RWPE1 (cell line): ENCODE data around the gene C2CD2.

Experiments
- CTCF ChIA-PET: fragments of 350-600 bp; sonication (Branson Sonifier 250); formaldehyde crosslinking; extraction: SDS; loops from one replicate; lab custom pipeline; 2021; lab: Yijun Ruan, JAX
- POLR2A ChIA-PET: fragments of 400-600 bp; formaldehyde crosslinking; extraction: SDS; loops from one replicate; lab custom pipeline; 2020; ENCODE audit warnings: antibody characterized with exemption; ENCODE audit not compliant: low non-redundant PET; lab: Yijun Ruan, JAX
- DNase-seq: peaks from one replicate; pipeline ENCODE4 v3.0.0; 2012; ENCODE audit warnings: low spot score
- H3K27ac ChIP-seq: fragments of 450-650 bp; 2 replicates; pipeline ENCODE4 v1.5.1; 2017
- CTCF ChIP-seq: fragments of 450-650 bp; conservative IDR thresholded peaks from 2 replicates; pipeline ENCODE4 v1.5.1; 2017; ENCODE audit warnings: low read depth, mild to moderate bottlenecking

The C2CD2 gene

GRCh38 chr21:41932576-41933312 lies 21.1 kb downstream of the C2CD2 start:
- peak overlapping the region; percentile 96 for H3K27ac ChIP-seq
- POLR2A ChIA-PET = interaction anchor here (0.6 kb wide), 1 partner anchor 70 kb away, joined by 3 read pairs; no protein-coding TSS in a partner anchor
- DNase-seq = no peak
- CTCF ChIA-PET = interaction anchor here (0.6 to 1.7 kb wide), 2 partner anchors 175 to 564 kb away, joined by 3 to 7 read pairs; no protein-coding TSS in a partner anchor
- no peak for TF ChIP-seq CTCF

- DNase-seq = peak; percentile 64
- ChIA-PET POLR2A (no interaction called here), CTCF (interaction anchor here (0.5 to 1.7 kb wide), 3 partner anchors 170 to 476 kb away, joined by 4 to 7 read pairs (median 4); no protein-coding TSS in a partner anchor)
- H3K27ac ChIP-seq = peak overlapping the region; percentile 96
- no peak for TF ChIP-seq CTCF
Measured at GRCh38 chr21:41932191-41932575, 21.6 kb downstream of the C2CD2 start.

GRCh38 chr21:41931041-41931451 lies 22.8 kb downstream of the C2CD2 start:
- CTCF ChIA-PET = no interaction called here
- DNase-seq = peak; percentile 42
- no peak for TF ChIP-seq CTCF
- POLR2A ChIA-PET = no interaction called here
- peak overlapping the region; percentile 96 for H3K27ac ChIP-seq

- peak overlapping the region; percentile 96 for H3K27ac ChIP-seq
- ChIA-PET POLR2A (no interaction called here), CTCF (interaction anchor here (0.5 to 1.3 kb wide), 2 partner anchors 38 to 188 kb away, joined by 3 to 4 read pairs; no protein-coding TSS in a partner anchor)
- DNase-seq = no peak
- TF ChIP-seq CTCF = no peak
Measured at GRCh38 chr21:41929248-41929647, 24.6 kb downstream of the C2CD2 start.

- no peak for DNase-seq
- TF ChIP-seq CTCF = no peak
- CTCF ChIA-PET = no interaction called here
- POLR2A ChIA-PET = no interaction called here
- peak overlapping the region; percentile 96 for H3K27ac ChIP-seq
Measured at GRCh38 chr21:41928621-41929220, 25.1 kb downstream of the C2CD2 start.

GRCh38 chr21:41927727-41928409 lies 25.9 kb downstream of the C2CD2 start:
- ChIA-PET CTCF (no interaction called here), POLR2A (no interaction called here)
- peak overlapping the region; percentile 63 for H3K27ac ChIP-seq
- no peak for DNase-seq
- TF ChIP-seq CTCF = no peak
